GM12891 (cell line): ENCODE measurements around the gene ITGA1.
A peak's percentile ranks its signal among the peaks of the same experiment; 100 is the strongest.

ENCODE experiments used
- PAX5 ChIP-seq: IDR thresholded peaks from 2 replicates; pipeline ENCODE4 v1.6.1; 2011; ENCODE audit warnings: low read length, moderate library complexity, mild to moderate bottlenecking; ENCODE audit not compliant: insufficient read depth, severe bottlenecking
- POLR2A ChIP-seq: IDR thresholded peaks from 2 replicates; pipeline ENCODE4 v1.6.1; 2011; ENCODE audit warnings: low read depth, low read length, control low read depth
- POLR2AphosphoS5 ChIP-seq: IDR thresholded peaks from 2 replicates; pipeline ENCODE4 v1.6.1; 2011; ENCODE audit warnings: low read depth, low read length, control low read depth
- POU2F2 ChIP-seq: IDR thresholded peaks from 2 replicates; pipeline ENCODE4 v1.6.1; 2011; ENCODE audit warnings: low read depth, mild to moderate bottlenecking, control low read depth, low read length, moderate library complexity
- SPI1 ChIP-seq: IDR thresholded peaks from 2 replicates; pipeline ENCODE4 v1.6.1; 2011; ENCODE audit warnings: low read depth, low read length, control low read depth
- TAF1 ChIP-seq: IDR thresholded peaks from 2 replicates; pipeline ENCODE4 v1.6.1; 2011; ENCODE audit warnings: low read depth, low read length, control low read depth

- TF ChIP-seq POLR2AphosphoS5 (no peak), TAF1 (no peak), POLR2A (no peak), SPI1 (peak; percentile 96), POU2F2 (0 out of 2 replicates have a peak, but pooled peaks have one; percentile 55), PAX5 (no peak)
These were observed 221.0 kb downstream of the ITGA1 start for GRCh38 chr5:53008751-53009150.
